H1 (cell line): Measurements from ENCODE around the gene AQP7. TPM values are rescaled to one million over a fixed set of nuclear protein-coding genes. Genes with fewer than 3 reads are reported as not detected.

Experiments
- CTCF ChIA-PET: fragments of 300-600 bp; sonication (Branson Sonifier 250); formaldehyde crosslinking; loops from one replicate; lab custom pipeline; 2021; ENCODE audit not compliant: partially characterized antibody; lab: Charles Lee
- POLR2A ChIA-PET: fragments of 300-600 bp; sonication (Branson Sonifier 250); formaldehyde crosslinking; loops from one replicate; lab custom pipeline; 2021; ENCODE audit warnings: inconsistent platforms; ENCODE audit not compliant: partially characterized antibody; lab: Charles Lee
- DNase-seq, 2 experiments: peaks; one replicate each; pipeline versions ENCODE4 v3.0.0 to v3.0.0-alpha.2; 2010 to 2022; ENCODE audit warnings: low spot score in 2 of 2, low read depth in 1 of 2, mixed read lengths in 1 of 2
- FAIRE-seq: peaks from 2 replicates; lab custom pipeline; 2011; peaks lifted over from hg19 to GRCh38; lab: Jason Lieb, UNC
- H2AFZ ChIP-seq: 2 replicates; pipeline ENCODE4 v1.8.1; 2012; ENCODE audit warnings: low read length, inconsistent platforms
- H2AK5ac ChIP-seq: 2 replicates; pipeline ENCODE4 v1.6.1; 2013; ENCODE audit warnings: low read depth, low read length
- H2BK120ac ChIP-seq: replicated peaks from 2 replicates; pipeline ENCODE3; 2013; ENCODE audit warnings: low read depth, low read length, inconsistent platforms
- H2BK12ac ChIP-seq: 2 replicates; pipeline ENCODE4 v1.6.1; 2013; ENCODE audit warnings: low read depth, low read length
- H2BK15ac ChIP-seq: 2 replicates; pipeline ENCODE4 v1.6.1; 2013; ENCODE audit warnings: low read length
- H2BK20ac ChIP-seq: 2 replicates; pipeline ENCODE4 v1.6.1; 2013; ENCODE audit warnings: low read length
- H2BK5ac ChIP-seq: 2 replicates; pipeline ENCODE4 v1.6.1; 2013; ENCODE audit warnings: low read depth, low read length
- H3K14ac ChIP-seq: 2 replicates; pipeline ENCODE4 v1.6.1; 2013; ENCODE audit warnings: inconsistent platforms; ENCODE audit not compliant: insufficient read length
- H3K18ac ChIP-seq: 2 replicates; pipeline ENCODE4 v1.6.1; 2013; ENCODE audit warnings: low read length; ENCODE audit errors: extremely low read depth
- H3K23ac ChIP-seq: 2 replicates; pipeline ENCODE4 v1.6.1; 2013; ENCODE audit warnings: inconsistent platforms; ENCODE audit not compliant: insufficient read length
- H3K23me2 ChIP-seq: 2 replicates; pipeline ENCODE4 v1.6.1; 2013; ENCODE audit warnings: low read depth, low read length
- H3K27ac ChIP-seq: 2 replicates; pipeline ENCODE4 v1.6.1; 2011; ENCODE audit warnings: low read depth, low read length, inconsistent platforms
- H3K27me3 ChIP-seq, 4 experiments: replicated peaks in 1 of 4; 1 replicate in 1 of 4; 2 replicates in 3 of 4; pipeline versions ENCODE4 v1.6.1 to v1.8.1; 2011 to 2013; ENCODE audit warnings: low read length in 3 of 4, mild to moderate bottlenecking in 3 of 4, inconsistent platforms in 2 of 4, mixed read lengths in 2 of 4, moderate library complexity in 1 of 4; ENCODE audit not compliant: control insufficient read depth in 3 of 4, insufficient read depth in 3 of 4; ENCODE audit errors: extremely low read depth in 1 of 4
- H3K36me3 ChIP-seq, 4 experiments: 2 replicates each; pipeline versions ENCODE4 v1.6.1 to v1.8.1; 2011 to 2013; ENCODE audit warnings: mild to moderate bottlenecking in 4 of 4, low read length in 3 of 4, moderate library complexity in 2 of 4, control low read depth in 1 of 4, inconsistent platforms in 1 of 4; ENCODE audit not compliant: insufficient read depth in 4 of 4, control insufficient read depth in 2 of 4
- H3K4ac ChIP-seq: replicated peaks from 2 replicates; pipeline ENCODE3; 2013; ENCODE audit warnings: low read length, low read depth, mixed read lengths, inconsistent platforms; ENCODE audit not compliant: insufficient read length
- H3K4me1 ChIP-seq, 4 experiments: replicated peaks in 1 of 4; 1 replicate in 1 of 4; 2 replicates in 3 of 4; pipeline versions ENCODE4 v1.6.1 to v1.8.1; 2011 to 2013; ENCODE audit warnings: low read length in 3 of 4, inconsistent platforms in 2 of 4, mixed read lengths in 1 of 4; ENCODE audit not compliant: insufficient read depth in 4 of 4, control insufficient read depth in 3 of 4
- H3K4me2 ChIP-seq, 2 experiments: 2 replicates each; pipeline versions ENCODE4 v1.6.1 to v1.8.1; 2011 to 2013; ENCODE audit warnings: low read depth in 2 of 2, low read length in 2 of 2, control low read depth in 1 of 2, inconsistent platforms in 1 of 2, mild to moderate bottlenecking in 1 of 2; ENCODE audit not compliant: insufficient read depth in 1 of 2
- H3K4me3 ChIP-seq, 4 experiments: fragments of 200-600, 300-600 bp in 1 of 4; sonication (generic), shearing (Covaris generic), sonication (Bioruptor Twin) in 1 of 4; 2 replicates each; pipeline versions ENCODE4 v1.5.1 to v1.8.1; 2011 to 2016; ENCODE audit warnings: low read length in 4 of 4, low read depth in 3 of 4, control low read depth in 2 of 4, inconsistent platforms in 2 of 4, mild to moderate bottlenecking in 2 of 4, mixed read lengths in 1 of 4, moderate library complexity in 1 of 4; ENCODE audit not compliant: insufficient read depth in 2 of 4; ENCODE audit errors: extremely low read depth in 1 of 4
- H3K56ac ChIP-seq: replicated peaks from 2 replicates; pipeline ENCODE3; 2013; ENCODE audit warnings: low read depth, mild to moderate bottlenecking, mixed read lengths, low read length, inconsistent platforms; ENCODE audit not compliant: insufficient read length
- H3K79me1 ChIP-seq: 2 replicates; pipeline ENCODE4 v1.6.1; 2013; ENCODE audit warnings: low read depth, low read length, control low read depth
- H3K79me2 ChIP-seq, 2 experiments: 2 replicates each; pipeline versions ENCODE4 v1.6.1 to v1.8.1; 2012 to 2013; ENCODE audit warnings: low read length in 2 of 2, mild to moderate bottlenecking in 2 of 2, inconsistent platforms in 1 of 2; ENCODE audit not compliant: insufficient read depth in 2 of 2, control insufficient read depth in 1 of 2
- H3K9ac ChIP-seq, 4 experiments: replicated peaks in 1 of 4; 1 replicate in 1 of 4; 2 replicates in 3 of 4; pipeline versions ENCODE4 v1.6.1 to v1.8.1; 2011 to 2013; ENCODE audit warnings: low read depth in 3 of 4, low read length in 3 of 4, control low read depth in 2 of 4, mild to moderate bottlenecking in 2 of 4, moderate library complexity in 2 of 4, inconsistent platforms in 1 of 4; ENCODE audit errors: extremely low read depth in 1 of 4
- H3K9me3 ChIP-seq, 2 experiments: 2 replicates each; pipeline versions ENCODE4 v1.6.1 to v1.8.1; 2012 to 2013; ENCODE audit warnings: mild to moderate bottlenecking in 2 of 2, moderate library complexity in 2 of 2, control low read depth in 1 of 2, inconsistent platforms in 1 of 2, low read depth in 1 of 2, low read length in 1 of 2, mixed read lengths in 1 of 2; ENCODE audit not compliant: insufficient read depth in 2 of 2
- H4K20me1 ChIP-seq, 2 experiments: replicated peaks in 1 of 2; 2 replicates each; pipeline versions ENCODE3 to v1.8.1; 2011 to 2013; ENCODE audit warnings: inconsistent platforms in 2 of 2, low read length in 2 of 2, mild to moderate bottlenecking in 1 of 2; ENCODE audit not compliant: insufficient read depth in 2 of 2, control insufficient read depth in 1 of 2
- H4K5ac ChIP-seq: 2 replicates; pipeline ENCODE4 v1.6.1; 2013; ENCODE audit warnings: low read length, low read depth, mixed read lengths, inconsistent platforms; ENCODE audit not compliant: insufficient read length
- H4K8ac ChIP-seq: 2 replicates; pipeline ENCODE4 v1.8.0; 2013; ENCODE audit warnings: mild to moderate bottlenecking, moderate library complexity, low read length, inconsistent platforms; ENCODE audit not compliant: insufficient read depth; ENCODE audit errors: extremely low read depth
- H4K91ac ChIP-seq: replicated peaks from 2 replicates; pipeline ENCODE3; 2013; ENCODE audit warnings: low read length, mixed read lengths, inconsistent platforms; ENCODE audit not compliant: insufficient read length
- CEBPB ChIP-seq: IDR thresholded peaks from 2 replicates; pipeline ENCODE4 v1.6.1; 2012; ENCODE audit warnings: low read depth, low read length
- SAP30 ChIP-seq: fragments of 300-600 bp; sonication (generic); IDR thresholded peaks from 2 replicates; pipeline ENCODE4 v1.7.1; 2012; ENCODE audit warnings: low read length, moderate library complexity, mild to moderate bottlenecking, inconsistent platforms; ENCODE audit not compliant: insufficient read depth, insufficient replicate concordance
- SP1 ChIP-seq: IDR thresholded peaks from 2 replicates; pipeline ENCODE4 v1.6.1; 2011; ENCODE audit warnings: low read depth, low read length
- TAF1 ChIP-seq: IDR thresholded peaks from 2 replicates; pipeline ENCODE4 v1.6.1; 2011; ENCODE audit warnings: mild to moderate bottlenecking, low read depth, low read length
- WGBS, 2 experiments: shearing (Covaris generic) in 1 of 2; methylation state at CpG; one replicate each; pipeline versions ENCODE4 v1.1.6 to v1.1.7; 2013 to 2015; ENCODE audit warnings: low lambda C conversion rate in 2 of 2, mixed read lengths in 2 of 2, inconsistent platforms in 1 of 2, low coverage in 1 of 2, missing lambda C conversion rate in 1 of 2; ENCODE audit not compliant: insufficient replicate concordance in 2 of 2, insufficient coverage in 1 of 2, insufficient read length in 1 of 2; ENCODE audit errors: extremely low coverage in 1 of 2, missing lambda C conversion rate in 1 of 2; 5-methylcytosine and 5-hydroxymethylcytosine counted together
- polyA plus RNA-seq, 7 experiments: library from polyadenylated mRNA; depleted of rRNA in 3 of 7; stranded (reverse) in 5 of 7; unstranded in 2 of 7; fragments of >200 nt in 5 of 7; fragments of 200-250 nt in 2 of 7; gene quantifications; 1 replicate in 5 of 7; 2 replicates in 1 of 7; 4 replicates in 1 of 7; pipeline versions ENCODE4 v1.2.1 to v1.2.3, GENCODE V29; 2011 to 2013; ENCODE audit warnings: missing spikeins in 2 of 7, mixed read lengths in 2 of 7
- total RNA-seq: library from RNA; stranded (reverse); fragmentation: NEBNext Ultra II Directional; extraction: Animal tissue kit (Norgen Biotek cat#: 25700); gene quantifications from 2 replicates; pipeline ENCODE4 v1.2.1, GENCODE V29; 2021

Gene AQP7
- total and polyA plus RNA-seq, 2 of the 8 experiments (the other 6 are each of a cell fraction or from before 2014, with no cell fraction given), result not detected

- H3K56ac ChIP-seq, result no peak overlapping the region
- H4K20me1 ChIP-seq, result no peaks in the 10 kb centered on the region
- peaks cover 0 to 4% (median 3%) of the 10 kb centered on the region in 4 experiments; a peak in 2 of 7 replicates for H3K4me1 ChIP-seq
- no peaks in the 10 kb centered on the region for H3K79me1 ChIP-seq
- no peak overlapping the region for H3K9ac ChIP-seq
- POLR2A ChIA-PET, result interaction anchor here (1.0 kb wide), 1 partner anchor 33 kb away, joined by 3 read pairs; no protein-coding TSS in a partner anchor
- H4K8ac ChIP-seq, result no peak overlapping the region; the same call in 1 of the 2 replicates
- no peaks in the 10 kb centered on the region for H3K23me2 ChIP-seq
- H2BK20ac ChIP-seq, result no peak overlapping the region
- H3K79me2 ChIP-seq, result no peaks in the 10 kb centered on the region
- 73% methylated on average over 10 of the region's 10 CpGs; no CpG with 5 or more reads in 1 of the 2 experiments for WGBS, 2 experiments
- no peak overlapping the region for H2BK5ac ChIP-seq
- H3K4me2 ChIP-seq, result no peak overlapping the region
- H2BK120ac ChIP-seq, result no peak overlapping the region
- no peak overlapping the region for H4K91ac ChIP-seq
- H4K5ac ChIP-seq, result no peak overlapping the region
- no peak for DNase-seq
- H3K9me3 ChIP-seq, result no peaks in the 10 kb centered on the region
- no peak overlapping the region for H3K18ac ChIP-seq
- no peak for FAIRE-seq
- no peaks in the 10 kb centered on the region for H3K36me3 ChIP-seq
- CTCF ChIA-PET, result interaction anchor here (0.9 to 2.4 kb wide), 5 partner anchors 15 to 54 kb away, joined by 3 to 10 read pairs (median 5); partner anchors contain the start of gene NOL6
- H3K27me3 ChIP-seq, result no peaks in the 10 kb centered on the region; a peak in 1 of 7 replicates
- H2AK5ac ChIP-seq, result no peak overlapping the region
- no peak overlapping the region for H2BK15ac ChIP-seq
- H3K4me3 ChIP-seq, result no peak overlapping the region
- peak overlapping the region; percentile 67 for H2AFZ ChIP-seq
- H3K4ac ChIP-seq, result no peak overlapping the region
- no peak overlapping the region for H2BK12ac ChIP-seq
- H3K14ac ChIP-seq, result no peak overlapping the region
- no peak overlapping the region for H3K27ac ChIP-seq
- H3K23ac ChIP-seq, result no peak overlapping the region
- TF ChIP-seq CEBPB (no peak), TAF1 (no peak), SP1 (no peak), SAP30 (no peak)
These were observed 17.4 kb upstream of the AQP7 start for GRCh38 chr9:33419708-33420303.
